Body of pancreas (tissue), 4 donors: Measurements from ENCODE around the gene SPG11.

ENCODE experiments used
- CTCF ChIP-seq, 7 experiments: fragments of 450-650 bp in 4 of 7; fragments of 200-600 bp in 3 of 7; sonication (generic) in 3 of 7; IDR thresholded peaks; one replicate each; pipeline ENCODE4 v1.5.1; 2016 to 2019; ENCODE audit warnings: antibody characterized with exemption in 7 of 7
- POLR2A ChIP-seq, 3 donors: fragments of 450-650 bp; IDR thresholded peaks; one replicate each; pipeline ENCODE4 v1.6.1; 2016; ENCODE audit warnings: antibody characterized with exemption in 3 of 3, mild to moderate bottlenecking in 2 of 3

GRCh38 chr15:44570361-44570760, 93.1 kb downstream of the SPG11 start:
- no peak for TF ChIP-seq CTCF (IDR thresholded peaks at IDR 0.05)
- TF ChIP-seq POLR2A (IDR thresholded peaks at IDR 0.05) = no peak
